GM19463 (cell line): ENCODE results near the gene PGBD2.
"Not testable (repeated sequence)": the region's sequence is repeated elsewhere in the genome, so short reads cannot be mapped to it uniquely, and the experiment has no call there.

Source experiments
- ATAC-seq: cut with Tn5 transposase; IDR thresholded peaks from one replicate; pipeline ENCODE4 v1.9.1; 2021; ENCODE audit warnings: mild to moderate bottlenecking, moderate library complexity; ENCODE audit not compliant: unreplicated experiment

The PGBD2 gene

GRCh38 chr1:248924696-248925532, 18.9 kb downstream of the PGBD2 start:
- peak; percentile 90 for ATAC-seq

GRCh38 chr1:248925859-248926258, 19.8 kb downstream of the PGBD2 start:
- ATAC-seq: not testable (repeated sequence)

GRCh38 chr1:248926401-248927182, 20.6 kb downstream of the PGBD2 start:
- no peak for ATAC-seq

GRCh38 chr1:248927283-248927682, 21.2 kb downstream of the PGBD2 start:
- ATAC-seq: not testable (repeated sequence)

- not testable (repeated sequence) for ATAC-seq
Observed at GRCh38 chr1:248928122-248928521, 22.1 kb downstream of the PGBD2 start.

- not testable (repeated sequence) for ATAC-seq
Observed at GRCh38 chr1:248930037-248930436, 24.0 kb downstream of the PGBD2 start.

- not testable (repeated sequence) for ATAC-seq
Observed at GRCh38 chr1:248938173-248938809, 32.3 kb downstream of the PGBD2 start.

GRCh38 chr1:248944134-248944999, 38.3 kb downstream of the PGBD2 start:
- ATAC-seq: not testable (repeated sequence)

GRCh38 chr1:248945000-248945423, 39.0 kb downstream of the PGBD2 start:
- not testable (repeated sequence) for ATAC-seq

- not testable (repeated sequence) for ATAC-seq
Observed at GRCh38 chr1:248945453-248945852, 39.4 kb downstream of the PGBD2 start.

GRCh38 chr1:248945856-248946416, 39.9 kb downstream of the PGBD2 start:
- ATAC-seq: not testable (repeated sequence)
